ENCODE data around the gene CHN2. TPM values are rescaled to one million over a fixed set of nuclear protein-coding genes. Genes with fewer than 3 reads are reported as not detected.

The CHN2 gene
- total RNA-seq, 1 experiment from 2014 or later: 2.1 TPM

DNA sequence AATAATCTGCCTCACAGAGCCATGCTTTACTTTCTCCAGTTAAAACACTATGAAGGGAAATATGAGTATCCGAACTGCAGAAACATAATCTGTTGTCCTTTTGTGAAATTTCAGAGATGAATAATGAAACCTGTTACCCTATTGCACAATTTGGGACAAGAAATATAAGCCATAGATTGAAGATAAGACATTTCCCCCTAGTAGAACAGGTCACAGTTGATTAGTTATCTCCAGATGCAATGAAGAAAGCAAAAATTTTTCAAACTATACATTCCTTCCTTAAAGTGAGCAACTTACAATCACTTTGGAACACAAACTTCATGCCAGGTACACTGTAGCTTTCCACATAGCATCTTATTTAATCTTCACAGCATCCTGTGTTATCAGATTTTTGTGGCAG, 2.3 kb upstream of the CHN2 start:
- CTCF ChIA-PET: no interaction called here
- Histone ChIP-seq H3K9ac (ENCODE audit: low read length) (no peak overlapping the region), H3K4me3 (replicated peaks in 1 of 2; ENCODE audit: low read depth in 1 of 2, low read length in 2 of 2) (no peak overlapping the region), H3K4me2 (ENCODE audit: low read length) (no peak overlapping the region), H4K20me1 (ENCODE audit: insufficient read depth) (no peaks in the 10 kb centered on the region), H3K36me3 (ENCODE audit: control insufficient read depth in 1 of 2, insufficient read depth in 2 of 2, low read length in 2 of 2) (no peaks in the 10 kb centered on the region), H3K27me3 (ENCODE audit: insufficient read depth, low read length) (0 out of 2 replicates have a peak, but pooled peaks cover 7% of the 10 kb centered on the region), H2AFZ (ENCODE audit: low read depth, low read length, poor library complexity, severe bottlenecking) (no peak overlapping the region), H3K4me1 (ENCODE audit: control insufficient read depth in 1 of 2, insufficient read depth in 2 of 2, low read length in 2 of 2) (peaks cover 0 to 15% of the 10 kb centered on the region in 2 experiments; a peak in 2 of 4 replicates), H3K79me2 (ENCODE audit: insufficient read depth, low read length) (no peaks in the 10 kb centered on the region), H3K27ac (ENCODE audit: low read depth, low read length) (no peak overlapping the region), H3K9me3 (ENCODE audit: control insufficient read depth in 1 of 2, insufficient read depth in 1 of 2, low read depth in 1 of 2, low read length in 2 of 2) (no peaks in the 10 kb centered on the region), H3K9me2 (ENCODE audit: insufficient read depth) (no peaks in the 10 kb centered on the region)
- ATAC-seq: no peak
- BruUV-seq (replicated peaks): no TSS peak
- intact Hi-C loops (cut with micrococcal nuclease): loop anchor here (10.0 kb wide), 1 partner anchor 152 kb away; no protein-coding TSS in a partner anchor
- RAD21 ChIA-PET (ENCODE audit: low non-redundant PET in 1 of 2, low total read pairs in 2 of 2, uncharacterized antibody in 2 of 2, unreplicated experiment in 2 of 2): no interaction called here
- no peak for DNase-seq (ENCODE audit: low read depth, low spot score)
- TF ChIP-seq, protein P1, sequence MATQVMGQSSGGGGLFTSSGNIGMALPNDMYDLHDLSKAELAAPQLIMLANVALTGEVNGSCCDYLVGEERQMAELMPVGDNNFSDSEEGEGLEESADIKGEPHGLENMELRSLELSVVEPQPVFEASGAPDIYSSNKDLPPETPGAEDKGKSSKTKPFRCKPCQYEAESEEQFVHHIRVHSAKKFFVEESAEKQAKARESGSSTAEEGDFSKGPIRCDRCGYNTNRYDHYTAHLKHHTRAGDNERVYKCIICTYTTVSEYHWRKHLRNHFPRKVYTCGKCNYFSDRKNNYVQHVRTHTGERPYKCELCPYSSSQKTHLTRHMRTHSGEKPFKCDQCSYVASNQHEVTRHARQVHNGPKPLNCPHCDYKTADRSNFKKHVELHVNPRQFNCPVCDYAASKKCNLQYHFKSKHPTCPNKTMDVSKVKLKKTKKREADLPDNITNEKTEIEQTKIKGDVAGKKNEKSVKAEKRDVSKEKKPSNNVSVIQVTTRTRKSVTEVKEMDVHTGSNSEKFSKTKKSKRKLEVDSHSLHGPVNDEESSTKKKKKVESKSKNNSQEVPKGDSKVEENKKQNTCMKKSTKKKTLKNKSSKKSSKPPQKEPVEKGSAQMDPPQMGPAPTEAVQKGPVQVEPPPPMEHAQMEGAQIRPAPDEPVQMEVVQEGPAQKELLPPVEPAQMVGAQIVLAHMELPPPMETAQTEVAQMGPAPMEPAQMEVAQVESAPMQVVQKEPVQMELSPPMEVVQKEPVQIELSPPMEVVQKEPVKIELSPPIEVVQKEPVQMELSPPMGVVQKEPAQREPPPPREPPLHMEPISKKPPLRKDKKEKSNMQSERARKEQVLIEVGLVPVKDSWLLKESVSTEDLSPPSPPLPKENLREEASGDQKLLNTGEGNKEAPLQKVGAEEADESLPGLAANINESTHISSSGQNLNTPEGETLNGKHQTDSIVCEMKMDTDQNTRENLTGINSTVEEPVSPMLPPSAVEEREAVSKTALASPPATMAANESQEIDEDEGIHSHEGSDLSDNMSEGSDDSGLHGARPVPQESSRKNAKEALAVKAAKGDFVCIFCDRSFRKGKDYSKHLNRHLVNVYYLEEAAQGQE (IDR thresholded peaks at IDR 0.05; ENCODE audit: low read depth): no peak
- no peak for TF ChIP-seq FOSL1 (IDR thresholded peaks at IDR 0.05; ENCODE audit: low read depth)
- TF ChIP-seq SIN3A (IDR thresholded peaks at IDR 0.05; ENCODE audit: low read depth): no peak
- TF ChIP-seq YY1 (IDR thresholded peaks at IDR 0.05; ENCODE audit: extremely low read depth, insufficient replicate concordance, low read depth, low read length): no peak
- TF ChIP-seq, protein P2, sequence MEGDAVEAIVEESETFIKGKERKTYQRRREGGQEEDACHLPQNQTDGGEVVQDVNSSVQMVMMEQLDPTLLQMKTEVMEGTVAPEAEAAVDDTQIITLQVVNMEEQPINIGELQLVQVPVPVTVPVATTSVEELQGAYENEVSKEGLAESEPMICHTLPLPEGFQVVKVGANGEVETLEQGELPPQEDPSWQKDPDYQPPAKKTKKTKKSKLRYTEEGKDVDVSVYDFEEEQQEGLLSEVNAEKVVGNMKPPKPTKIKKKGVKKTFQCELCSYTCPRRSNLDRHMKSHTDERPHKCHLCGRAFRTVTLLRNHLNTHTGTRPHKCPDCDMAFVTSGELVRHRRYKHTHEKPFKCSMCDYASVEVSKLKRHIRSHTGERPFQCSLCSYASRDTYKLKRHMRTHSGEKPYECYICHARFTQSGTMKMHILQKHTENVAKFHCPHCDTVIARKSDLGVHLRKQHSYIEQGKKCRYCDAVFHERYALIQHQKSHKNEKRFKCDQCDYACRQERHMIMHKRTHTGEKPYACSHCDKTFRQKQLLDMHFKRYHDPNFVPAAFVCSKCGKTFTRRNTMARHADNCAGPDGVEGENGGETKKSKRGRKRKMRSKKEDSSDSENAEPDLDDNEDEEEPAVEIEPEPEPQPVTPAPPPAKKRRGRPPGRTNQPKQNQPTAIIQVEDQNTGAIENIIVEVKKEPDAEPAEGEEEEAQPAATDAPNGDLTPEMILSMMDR (IDR thresholded peaks at IDR 0.05 in 2 of 3, conservative IDR thresholded peaks at IDR 0.05 in 1 of 3; ENCODE audit: borderline replicate concordance in 1 of 3, insufficient read depth in 1 of 3, low read depth in 2 of 3, low read length in 2 of 3): no peak
- TF ChIP-seq, protein P3, sequence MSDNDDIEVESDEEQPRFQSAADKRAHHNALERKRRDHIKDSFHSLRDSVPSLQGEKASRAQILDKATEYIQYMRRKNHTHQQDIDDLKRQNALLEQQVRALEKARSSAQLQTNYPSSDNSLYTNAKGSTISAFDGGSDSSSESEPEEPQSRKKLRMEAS (IDR thresholded peaks at IDR 0.05): no peak
- POLR2A ChIA-PET: no interaction called here

All from HCT116 (cell line).